GM12878 (cell line): ENCODE data around the gene FOXK1. TPM values are rescaled to one million over a fixed set of nuclear protein-coding genes. Genes with fewer than 3 reads are reported as not detected.

Experiments
- ATAC-seq: fragments of 200-7000 bp; cut with Tn5 transposase; 3 replicates; pipeline ENCODE4 v1.9.1; 2020; ENCODE audit warnings: mild to moderate bottlenecking, moderate library complexity
- BruUV-seq: library from RNA; stranded (reverse); fragments of 400-500 nt; replicated peaks from 2 replicates; lab custom pipeline; 2021; lab: Mats Ljungman, UMichigan
- CTCF ChIA-PET: fragments of 300-600 bp; sonication (Branson Sonifier 250); formaldehyde crosslinking; extraction: SDS; loops from one replicate; lab custom pipeline; 2021; ENCODE audit warnings: inconsistent platforms; lab: Yijun Ruan, JAX
- POLR2A ChIA-PET: fragments of 350-600 bp; formaldehyde crosslinking; extraction: SDS; loops from one replicate; lab custom pipeline; 2021; ENCODE audit warnings: inconsistent platforms; lab: Charles Lee
- RAD21 ChIA-PET: fragments of 300-600 bp; sonication (Branson Sonifier 250); formaldehyde crosslinking; loops from one replicate; lab custom pipeline; 2023; ENCODE audit warnings: antibody characterized with exemption; ENCODE audit not compliant: unreplicated experiment; lab: Charles Lee
- SMC1A ChIA-PET: fragments of 300-600 bp; sonication (Branson Sonifier 250); formaldehyde crosslinking; loops from one replicate; lab custom pipeline; 2023; ENCODE audit not compliant: unreplicated experiment, uncharacterized antibody; lab: Charles Lee
- DNase-seq: peaks from one replicate; pipeline ENCODE4 v3.0.0-alpha.2; 2011; ENCODE audit warnings: low read depth, low spot score
- FAIRE-seq: peaks from 3 replicates; lab custom pipeline; 2011; peaks lifted over from hg19 to GRCh38; lab: Jason Lieb, UNC
- H2AFZ ChIP-seq: 2 replicates; pipeline ENCODE4 v1.6.0; 2011; ENCODE audit warnings: low read depth, low read length, control low read depth; ENCODE audit not compliant: control insufficient read depth
- H3K27ac ChIP-seq: 2 replicates; pipeline ENCODE4 v1.5.1; 2011; ENCODE audit warnings: control low read depth; ENCODE audit not compliant: control insufficient read depth, insufficient read depth
- H3K27me3 ChIP-seq, 2 experiments: replicated peaks in 1 of 2; 2 replicates each; pipeline versions ENCODE4 v1.6.0 to v1.6.1; 2011; ENCODE audit warnings: low read length in 1 of 2; ENCODE audit not compliant: control insufficient read depth in 2 of 2, insufficient read depth in 2 of 2
- H3K36me3 ChIP-seq, 2 experiments: 2 replicates each; pipeline ENCODE4 v1.5.1; 2011; ENCODE audit warnings: low read length in 1 of 2; ENCODE audit not compliant: control insufficient read depth in 2 of 2, insufficient read depth in 2 of 2
- H3K4me1 ChIP-seq: 2 replicates; pipeline ENCODE4 v1.6.1; 2011; ENCODE audit warnings: mild to moderate bottlenecking, low read length, moderate library complexity, mixed read lengths; ENCODE audit not compliant: control insufficient read depth, insufficient read depth
- H3K4me2 ChIP-seq: 2 replicates; pipeline ENCODE4 v1.6.0; 2011; ENCODE audit warnings: control low read depth; ENCODE audit not compliant: control insufficient read depth, insufficient read depth
- H3K4me3 ChIP-seq: fragments of 200-600 bp; sonication (generic); 2 replicates; pipeline ENCODE4 v1.5.1; 2016
- H3K79me2 ChIP-seq: 2 replicates; pipeline ENCODE4 v1.6.0; 2011; ENCODE audit warnings: low read length; ENCODE audit not compliant: control insufficient read depth, insufficient read depth
- H3K9ac ChIP-seq: 2 replicates; pipeline ENCODE4 v1.8.0; 2011; ENCODE audit warnings: low read length, control low read depth, mixed read lengths; ENCODE audit not compliant: control insufficient read depth, insufficient read depth
- H3K9me3 ChIP-seq: replicated peaks from 3 replicates; pipeline ENCODE4 v1.5.1; 2011; ENCODE audit warnings: mild to moderate bottlenecking, low read length; ENCODE audit not compliant: control insufficient read depth, insufficient read depth
- H4K20me1 ChIP-seq: 2 replicates; pipeline ENCODE4 v1.6.0; 2011; ENCODE audit not compliant: control insufficient read depth, insufficient read depth
- ATF7 ChIP-seq: fragments of 450-650 bp; IDR thresholded peaks from 2 replicates; pipeline ENCODE4 v1.6.1; 2016; ENCODE audit warnings: low read depth, mild to moderate bottlenecking
- BHLHE40 ChIP-seq, 2 experiments: fragments of 450-650 bp in 1 of 2; IDR thresholded peaks; 2 replicates each; pipeline ENCODE4 v1.6.1; 2011 to 2017; ENCODE audit warnings: low read depth in 2 of 2, borderline replicate concordance in 1 of 2, improper control_type of control experiment in 1 of 2, low read length in 1 of 2, mild to moderate bottlenecking in 1 of 2
- CBX3 ChIP-seq: fragments of 200-600 bp; sonication (generic); IDR thresholded peaks from 2 replicates; pipeline ENCODE4 v1.6.1; 2016; ENCODE audit warnings: low read depth, borderline replicate concordance
- CBX5 ChIP-seq: sonication (generic); IDR thresholded peaks from 2 replicates; pipeline ENCODE4 v1.6.1; 2016; ENCODE audit warnings: low read depth, moderate library complexity, mild to moderate bottlenecking, inconsistent platforms
- ETV6 ChIP-seq, 2 experiments: fragments of 450-650 bp in 1 of 2; IDR thresholded peaks in 1 of 2; conservative IDR thresholded peaks in 1 of 2; 2 replicates each; pipeline ENCODE4 v1.6.1; 2014; ENCODE audit warnings: antibody characterized with exemption in 1 of 2, borderline replicate concordance in 1 of 2, low read depth in 1 of 2, mild to moderate bottlenecking in 1 of 2, moderate library complexity in 1 of 2
- FOS ChIP-seq: IDR thresholded peaks from 3 replicates; pipeline ENCODE4 v1.6.1; 2011; ENCODE audit warnings: borderline replicate concordance; ENCODE audit not compliant: insufficient read length; ENCODE audit errors: extremely low read depth
- FOXM1 ChIP-seq: IDR thresholded peaks from 2 replicates; pipeline ENCODE4 v1.6.1; 2012; ENCODE audit warnings: low read depth, mild to moderate bottlenecking, inconsistent platforms, low read length, moderate library complexity
- JUND ChIP-seq: IDR thresholded peaks from 2 replicates; pipeline ENCODE4 v1.6.1; 2012; ENCODE audit warnings: low read depth, mild to moderate bottlenecking, low read length, improper control_type of control experiment, moderate library complexity
- NFYA ChIP-seq: IDR thresholded peaks from 2 replicates; pipeline ENCODE4 v1.6.1; 2011; ENCODE audit warnings: low read depth, mild to moderate bottlenecking, low read length, improper control_type of control experiment, borderline replicate concordance
- RUNX3 ChIP-seq: IDR thresholded peaks from 2 replicates; pipeline ENCODE4 v1.6.1; 2012; ENCODE audit warnings: low read length, inconsistent platforms
- TCF12 ChIP-seq: IDR thresholded peaks from 2 replicates; pipeline ENCODE4 v1.6.1; 2011; ENCODE audit warnings: low read depth, mild to moderate bottlenecking, low read length
- TCF7 ChIP-seq: IDR thresholded peaks from 2 replicates; pipeline ENCODE4 v1.6.1; 2014; ENCODE audit warnings: antibody characterized with exemption, borderline replicate concordance
- ZNF24 ChIP-seq: fragments of 450-650 bp; IDR thresholded peaks from 2 replicates; pipeline ENCODE4 v1.6.1; 2017; ENCODE audit warnings: antibody characterized with exemption, mild to moderate bottlenecking
- WGBS: methylation state at CpG from one replicate; pipeline ENCODE4 v1.1.6; 2016; ENCODE audit warnings: low lambda C conversion rate; ENCODE audit not compliant: insufficient replicate concordance, insufficient coverage; ENCODE audit errors: missing lambda C conversion rate; 5-methylcytosine and 5-hydroxymethylcytosine counted together
- in situ Hi-C: fragments of 300-500 bp; cut with MboI; formaldehyde crosslinking; loops from 9 replicates; pipeline ENCODE4 v1.14.3; 2018; ENCODE audit warnings: mixed read lengths
- intact Hi-C: fragments of 100-400 bp; cut with micrococcal nuclease; formaldehyde crosslinking; loops from one replicate; pipeline ENCODE4 v1.14.2; 2022; ENCODE audit not compliant: unreplicated experiment
- polyA plus RNA-seq, 11 experiments: library from polyadenylated mRNA; depleted of rRNA in 4 of 11; unstranded in 6 of 11; stranded (reverse) in 5 of 11; fragments of >200 nt; fragmentation: Nextera tagmentation in 4 of 11; fragmentation: Illumina TruSeq in 1 of 11; extraction: Ambion mirVana in 4 of 11; extraction: Trizol in 1 of 11; gene quantifications; 1 replicate in 1 of 11; 2 replicates in 10 of 11; pipeline versions ENCODE4 v1.2.1 to v1.2.3, GENCODE V29; 2011 to 2016; ENCODE audit warnings: inconsistent platforms in 2 of 11, missing spikeins in 2 of 11, low read depth in 1 of 11
- total RNA-seq, 4 experiments: library from RNA; depleted of rRNA in 3 of 4; stranded (reverse); fragments of >200 nt in 3 of 4; fragmentation: Illumina TruSeq in 1 of 4; extraction: Trizol in 1 of 4; gene quantifications; 2 replicates each; pipeline versions ENCODE4 v1.2.1 to v1.2.3, GENCODE V29; 2013 to 2021
- TF ChIP-seq, protein P1 (sequence below): IDR thresholded peaks from 2 replicates; pipeline ENCODE4 v1.6.1; 2011; ENCODE audit warnings: borderline replicate concordance, low read depth, mild to moderate bottlenecking, moderate library complexity, mixed read lengths, low read length; ENCODE audit not compliant: insufficient read depth; ENCODE audit errors: extremely low read length
- TF ChIP-seq, protein P2 (sequence below): fragments of 450-650 bp; IDR thresholded peaks from 2 replicates; pipeline ENCODE4 v1.6.1; 2018; ENCODE audit warnings: mild to moderate bottlenecking, low read depth, moderate library complexity; ENCODE audit not compliant: partially characterized antibody
- TF ChIP-seq, protein P3 (sequence below): IDR thresholded peaks from 2 replicates; pipeline ENCODE4 v1.6.1; 2012; ENCODE audit warnings: improper control_type of control experiment, low read depth, low read length; ENCODE audit not compliant: insufficient replicate concordance

The FOXK1 gene
- total and polyA plus RNA-seq, 10 of the 15 experiments (the other 5 are each of a cell fraction or from before 2014, with no cell fraction given), result 0.24 to 31.8 (median 4.5) TPM

DNA sequence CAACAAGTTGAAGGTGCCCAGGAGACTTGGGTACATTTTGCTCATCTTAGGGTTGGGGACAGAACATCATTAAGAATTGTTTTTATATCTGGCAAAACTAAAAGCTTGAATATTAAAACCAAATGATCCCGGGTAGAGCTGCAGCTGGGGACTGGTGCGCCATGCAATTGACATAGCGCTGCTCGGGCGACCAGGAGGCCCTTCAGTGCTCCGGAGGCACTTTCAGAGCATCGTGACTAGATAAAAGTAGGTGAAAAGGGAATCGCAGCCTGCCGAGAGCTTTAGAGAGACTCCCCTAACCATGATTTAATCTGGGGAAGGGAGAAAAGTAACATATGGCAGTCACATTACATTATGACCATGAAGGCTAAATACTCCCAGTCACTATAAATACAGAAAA lies 21.4 kb downstream of the FOXK1 start:
- ChIA-PET POLR2A (interaction anchor here (0.6 kb wide), 1 partner anchor 425 kb away, joined by 3 read pairs; no protein-coding TSS in a partner anchor), SMC1A (no interaction called here), CTCF (interaction anchor here (0.6 kb wide), 1 partner anchor 10 kb away, joined by 3 read pairs; no protein-coding TSS in a partner anchor), RAD21 (no interaction called here)
- in situ Hi-C loops (no loop called here), intact Hi-C loops (no loop called here)
- ATAC-seq (no peak), DNase-seq (no peak), FAIRE-seq (no peak)
- no peaks in the 10 kb centered on the region for H3K9me3 ChIP-seq
- no peak overlapping the region for H3K9ac ChIP-seq
- no TSS peak for BruUV-seq
- H3K27me3 ChIP-seq, result no peaks in the 10 kb centered on the region
- no peak overlapping the region for H3K4me3 ChIP-seq
- H3K4me2 ChIP-seq, result no peak overlapping the region
- H2AFZ ChIP-seq, result no peak overlapping the region
- H3K79me2 ChIP-seq, result peaks cover 31% of the 10 kb centered on the region
- WGBS, result 89% methylated on average over 9 of the region's 9 CpGs
- no peaks in the 10 kb centered on the region; a peak in 1 of 4 replicates for H3K36me3 ChIP-seq
- no peaks in the 10 kb centered on the region; the same call in none of the 2 replicates for H3K4me1 ChIP-seq
- no peak overlapping the region for H3K27ac ChIP-seq
- 0 out of 2 replicates have a peak, but pooled peaks cover 3% of the 10 kb centered on the region for H4K20me1 ChIP-seq
- no peak for TF ChIP-seq ATF7
- no peak for TF ChIP-seq CBX5
- TF ChIP-seq, protein P1, sequence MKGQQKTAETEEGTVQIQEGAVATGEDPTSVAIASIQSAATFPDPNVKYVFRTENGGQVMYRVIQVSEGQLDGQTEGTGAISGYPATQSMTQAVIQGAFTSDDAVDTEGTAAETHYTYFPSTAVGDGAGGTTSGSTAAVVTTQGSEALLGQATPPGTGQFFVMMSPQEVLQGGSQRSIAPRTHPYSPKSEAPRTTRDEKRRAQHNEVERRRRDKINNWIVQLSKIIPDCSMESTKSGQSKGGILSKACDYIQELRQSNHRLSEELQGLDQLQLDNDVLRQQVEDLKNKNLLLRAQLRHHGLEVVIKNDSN, result no peak
- TF ChIP-seq JUND, result no peak
- TF ChIP-seq TCF7, result no peak
- no peak for TF ChIP-seq FOS
- TF ChIP-seq, protein P2, sequence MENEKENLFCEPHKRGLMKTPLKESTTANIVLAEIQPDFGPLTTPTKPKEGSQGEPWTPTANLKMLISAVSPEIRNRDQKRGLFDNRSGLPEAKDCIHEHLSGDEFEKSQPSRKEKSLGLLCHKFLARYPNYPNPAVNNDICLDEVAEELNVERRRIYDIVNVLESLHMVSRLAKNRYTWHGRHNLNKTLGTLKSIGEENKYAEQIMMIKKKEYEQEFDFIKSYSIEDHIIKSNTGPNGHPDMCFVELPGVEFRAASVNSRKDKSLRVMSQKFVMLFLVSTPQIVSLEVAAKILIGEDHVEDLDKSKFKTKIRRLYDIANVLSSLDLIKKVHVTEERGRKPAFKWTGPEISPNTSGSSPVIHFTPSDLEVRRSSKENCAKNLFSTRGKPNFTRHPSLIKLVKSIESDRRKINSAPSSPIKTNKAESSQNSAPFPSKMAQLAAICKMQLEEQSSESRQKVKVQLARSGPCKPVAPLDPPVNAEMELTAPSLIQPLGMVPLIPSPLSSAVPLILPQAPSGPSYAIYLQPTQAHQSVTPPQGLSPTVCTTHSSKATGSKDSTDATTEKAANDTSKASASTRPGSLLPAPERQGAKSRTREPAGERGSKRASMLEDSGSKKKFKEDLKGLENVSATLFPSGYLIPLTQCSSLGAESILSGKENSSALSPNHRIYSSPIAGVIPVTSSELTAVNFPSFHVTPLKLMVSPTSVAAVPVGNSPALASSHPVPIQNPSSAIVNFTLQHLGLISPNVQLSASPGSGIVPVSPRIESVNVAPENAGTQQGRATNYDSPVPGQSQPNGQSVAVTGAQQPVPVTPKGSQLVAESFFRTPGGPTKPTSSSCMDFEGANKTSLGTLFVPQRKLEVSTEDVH, result no peak
- TF ChIP-seq, protein P3, sequence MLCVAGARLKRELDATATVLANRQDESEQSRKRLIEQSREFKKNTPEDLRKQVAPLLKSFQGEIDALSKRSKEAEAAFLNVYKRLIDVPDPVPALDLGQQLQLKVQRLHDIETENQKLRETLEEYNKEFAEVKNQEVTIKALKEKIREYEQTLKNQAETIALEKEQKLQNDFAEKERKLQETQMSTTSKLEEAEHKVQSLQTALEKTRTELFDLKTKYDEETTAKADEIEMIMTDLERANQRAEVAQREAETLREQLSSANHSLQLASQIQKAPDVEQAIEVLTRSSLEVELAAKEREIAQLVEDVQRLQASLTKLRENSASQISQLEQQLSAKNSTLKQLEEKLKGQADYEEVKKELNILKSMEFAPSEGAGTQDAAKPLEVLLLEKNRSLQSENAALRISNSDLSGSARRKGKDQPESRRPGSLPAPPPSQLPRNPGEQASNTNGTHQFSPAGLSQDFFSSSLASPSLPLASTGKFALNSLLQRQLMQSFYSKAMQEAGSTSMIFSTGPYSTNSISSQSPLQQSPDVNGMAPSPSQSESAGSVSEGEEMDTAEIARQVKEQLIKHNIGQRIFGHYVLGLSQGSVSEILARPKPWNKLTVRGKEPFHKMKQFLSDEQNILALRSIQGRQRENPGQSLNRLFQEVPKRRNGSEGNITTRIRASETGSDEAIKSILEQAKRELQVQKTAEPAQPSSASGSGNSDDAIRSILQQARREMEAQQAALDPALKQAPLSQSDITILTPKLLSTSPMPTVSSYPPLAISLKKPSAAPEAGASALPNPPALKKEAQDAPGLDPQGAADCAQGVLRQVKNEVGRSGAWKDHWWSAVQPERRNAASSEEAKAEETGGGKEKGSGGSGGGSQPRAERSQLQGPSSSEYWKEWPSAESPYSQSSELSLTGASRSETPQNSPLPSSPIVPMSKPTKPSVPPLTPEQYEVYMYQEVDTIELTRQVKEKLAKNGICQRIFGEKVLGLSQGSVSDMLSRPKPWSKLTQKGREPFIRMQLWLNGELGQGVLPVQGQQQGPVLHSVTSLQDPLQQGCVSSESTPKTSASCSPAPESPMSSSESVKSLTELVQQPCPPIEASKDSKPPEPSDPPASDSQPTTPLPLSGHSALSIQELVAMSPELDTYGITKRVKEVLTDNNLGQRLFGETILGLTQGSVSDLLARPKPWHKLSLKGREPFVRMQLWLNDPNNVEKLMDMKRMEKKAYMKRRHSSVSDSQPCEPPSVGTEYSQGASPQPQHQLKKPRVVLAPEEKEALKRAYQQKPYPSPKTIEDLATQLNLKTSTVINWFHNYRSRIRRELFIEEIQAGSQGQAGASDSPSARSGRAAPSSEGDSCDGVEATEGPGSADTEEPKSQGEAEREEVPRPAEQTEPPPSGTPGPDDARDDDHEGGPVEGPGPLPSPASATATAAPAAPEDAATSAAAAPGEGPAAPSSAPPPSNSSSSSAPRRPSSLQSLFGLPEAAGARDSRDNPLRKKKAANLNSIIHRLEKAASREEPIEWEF, result no peak
- TF ChIP-seq NFYA, result no peak
- TF ChIP-seq ETV6 (conservative IDR thresholded peaks at IDR 0.05 in 1 of 2, IDR thresholded peaks at IDR 0.05 in 1 of 2; ENCODE audit: borderline replicate concordance in 1 of 2, low read depth in 1 of 2), result no peak
- TF ChIP-seq TCF12, result no peak
- TF ChIP-seq ZNF24, result no peak
- TF ChIP-seq BHLHE40 (IDR thresholded peaks at IDR 0.05; ENCODE audit: borderline replicate concordance in 1 of 2, low read depth in 2 of 2, low read length in 1 of 2), result no peak
- TF ChIP-seq FOXM1, result no peak
- TF ChIP-seq CBX3, result no peak
- TF ChIP-seq RUNX3, result no peak
